PC-9 (cell line): Measurements from ENCODE around the gene COG5.

Source experiments
- EZH2 ChIP-seq: fragments of 200-600 bp; sonication (generic); IDR thresholded peaks from 2 replicates; pipeline ENCODE4 v1.8.0; 2017; ENCODE audit warnings: antibody characterized with exemption, low read depth
- TF ChIP-seq, protein P1 (sequence below): fragments of 200-600 bp; sonication (generic); conservative IDR thresholded peaks from 2 replicates; pipeline ENCODE4 v1.6.1; 2017; ENCODE audit warnings: mixed run types, antibody characterized with exemption, mild to moderate bottlenecking, moderate library complexity

DNA sequence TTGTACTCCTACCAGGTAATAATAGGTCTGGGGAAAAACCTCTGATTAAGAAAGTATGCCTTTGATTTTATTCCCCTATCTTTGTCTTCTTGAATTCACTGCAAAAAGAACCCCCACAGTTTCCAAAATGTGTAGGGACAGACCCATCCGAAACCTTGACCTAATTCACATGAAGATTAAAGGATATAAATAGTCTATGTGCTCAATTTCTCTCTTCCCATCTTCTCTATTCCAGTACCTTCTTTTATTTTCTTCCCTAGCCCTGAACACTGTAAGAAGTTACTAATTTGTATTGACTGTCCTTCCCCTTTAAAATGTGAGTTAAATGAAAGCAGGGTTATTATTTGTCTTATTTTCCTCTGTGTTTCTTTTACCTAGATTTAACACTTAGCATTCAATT, 259.7 kb downstream of the COG5 start:
- TF ChIP-seq, protein P1, sequence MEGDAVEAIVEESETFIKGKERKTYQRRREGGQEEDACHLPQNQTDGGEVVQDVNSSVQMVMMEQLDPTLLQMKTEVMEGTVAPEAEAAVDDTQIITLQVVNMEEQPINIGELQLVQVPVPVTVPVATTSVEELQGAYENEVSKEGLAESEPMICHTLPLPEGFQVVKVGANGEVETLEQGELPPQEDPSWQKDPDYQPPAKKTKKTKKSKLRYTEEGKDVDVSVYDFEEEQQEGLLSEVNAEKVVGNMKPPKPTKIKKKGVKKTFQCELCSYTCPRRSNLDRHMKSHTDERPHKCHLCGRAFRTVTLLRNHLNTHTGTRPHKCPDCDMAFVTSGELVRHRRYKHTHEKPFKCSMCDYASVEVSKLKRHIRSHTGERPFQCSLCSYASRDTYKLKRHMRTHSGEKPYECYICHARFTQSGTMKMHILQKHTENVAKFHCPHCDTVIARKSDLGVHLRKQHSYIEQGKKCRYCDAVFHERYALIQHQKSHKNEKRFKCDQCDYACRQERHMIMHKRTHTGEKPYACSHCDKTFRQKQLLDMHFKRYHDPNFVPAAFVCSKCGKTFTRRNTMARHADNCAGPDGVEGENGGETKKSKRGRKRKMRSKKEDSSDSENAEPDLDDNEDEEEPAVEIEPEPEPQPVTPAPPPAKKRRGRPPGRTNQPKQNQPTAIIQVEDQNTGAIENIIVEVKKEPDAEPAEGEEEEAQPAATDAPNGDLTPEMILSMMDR = no peak
- no peak for TF ChIP-seq EZH2
